Keratinocyte (primary cell): Measurements from ENCODE around the gene FBXO33. TPM values are rescaled to one million over a fixed set of nuclear protein-coding genes. Genes with fewer than 3 reads are reported as not detected.

Source experiments
- DNase-seq: peaks from one replicate; pipeline ENCODE4 v3.0.0-alpha.2; 2011; ENCODE audit warnings: low read depth, missing footprints, low spot score
- FAIRE-seq: peaks from 2 replicates; lab custom pipeline; 2011; peaks lifted over from hg19 to GRCh38; lab: Jason Lieb, UNC
- H2AFZ ChIP-seq: 2 replicates; pipeline ENCODE4 v1.6.0; 2012; ENCODE audit warnings: low read length, control low read depth, inconsistent platforms; ENCODE audit not compliant: control insufficient read depth
- H3K27ac ChIP-seq: 2 replicates; pipeline ENCODE4 v1.5.1; 2011; ENCODE audit warnings: low read length; ENCODE audit not compliant: control insufficient read depth, insufficient read depth
- H3K27me3 ChIP-seq: 3 replicates; pipeline ENCODE4 v1.6.0; 2011; ENCODE audit warnings: low read length; ENCODE audit not compliant: control insufficient read depth, insufficient read depth; ENCODE audit errors: extremely low read depth
- H3K36me3 ChIP-seq, 2 experiments: 2 replicates in 1 of 2; 3 replicates in 1 of 2; pipeline ENCODE4 v1.5.1; 2011; ENCODE audit warnings: low read length in 2 of 2, mild to moderate bottlenecking in 1 of 2; ENCODE audit not compliant: control insufficient read depth in 2 of 2, insufficient read depth in 2 of 2; ENCODE audit errors: extremely low read depth in 1 of 2
- H3K4me1 ChIP-seq: 3 replicates; pipeline ENCODE4 v1.5.1; 2011; ENCODE audit warnings: low read length; ENCODE audit not compliant: control insufficient read depth, insufficient read depth; ENCODE audit errors: extremely low read depth
- H3K4me2 ChIP-seq: 3 replicates; pipeline ENCODE4 v1.6.0; 2011; ENCODE audit warnings: low read depth, low read length; ENCODE audit not compliant: control insufficient read depth, insufficient read depth; ENCODE audit errors: extremely low read depth
- H3K4me3 ChIP-seq, 3 experiments: fragments of 200-600 bp in 1 of 3; sonication (generic) in 1 of 3; 2 replicates in 2 of 3; 3 replicates in 1 of 3; pipeline ENCODE4 v1.5.1; 2011 to 2016; ENCODE audit warnings: low read length in 3 of 3, mild to moderate bottlenecking in 3 of 3, control low read depth in 2 of 3, inconsistent platforms in 1 of 3, low read depth in 1 of 3, mixed read lengths in 1 of 3, mixed run types in 1 of 3, moderate library complexity in 1 of 3; ENCODE audit not compliant: control insufficient read depth in 2 of 3, insufficient read depth in 2 of 3; ENCODE audit errors: extremely low read depth in 1 of 3
- H3K79me2 ChIP-seq: 2 replicates; pipeline ENCODE4 v1.6.0; 2012; ENCODE audit warnings: low read length; ENCODE audit not compliant: control insufficient read depth, insufficient read depth
- H3K9ac ChIP-seq: 3 replicates; pipeline ENCODE4 v1.6.0; 2011; ENCODE audit warnings: low read length; ENCODE audit not compliant: control insufficient read depth, insufficient read depth; ENCODE audit errors: extremely low read depth
- H3K9me1 ChIP-seq: 3 replicates; pipeline ENCODE4 v1.6.0; 2011; ENCODE audit warnings: low read length; ENCODE audit not compliant: control insufficient read depth, insufficient read depth; ENCODE audit errors: extremely low read depth
- H3K9me3 ChIP-seq: 2 replicates; pipeline ENCODE4 v1.5.1; 2012; ENCODE audit warnings: low read depth, low read length; ENCODE audit not compliant: control insufficient read depth
- H4K20me1 ChIP-seq: 3 replicates; pipeline ENCODE4 v1.6.0; 2011; ENCODE audit warnings: low read length; ENCODE audit not compliant: control insufficient read depth, insufficient read depth; ENCODE audit errors: extremely low read depth
- CTCF ChIP-seq, 3 experiments: IDR thresholded peaks in 1 of 3; conservative IDR thresholded peaks in 1 of 3; optimal IDR thresholded peaks in 1 of 3; 2 replicates in 2 of 3; 3 replicates in 1 of 3; pipeline versions ENCODE3 to v1.5.1; 2011; ENCODE audit warnings: low read length in 3 of 3, mild to moderate bottlenecking in 3 of 3, moderate library complexity in 2 of 3, control low read depth in 1 of 3, inconsistent platforms in 1 of 3; ENCODE audit not compliant: insufficient read depth in 2 of 3; ENCODE audit errors: extremely low read depth in 1 of 3
- EZH2 ChIP-seq: IDR thresholded peaks from one replicate; pipeline ENCODE4 v1.6.1; 2012; ENCODE audit warnings: inconsistent platforms, mild to moderate bottlenecking, low read length, moderate library complexity
- dilution Hi-C: fragments of 300-500 bp; cut with MboI; formaldehyde crosslinking; loops from one replicate; pipeline ENCODE4 v1.7.0; 2020; ENCODE audit warnings: low sequenced_read_pairs; ENCODE audit not compliant: extremely low pct_ligation_motif_present
- polyA plus RNA-seq, 5 experiments: library from polyadenylated mRNA; depleted of rRNA in 3 of 5; stranded (reverse) in 3 of 5; stranded (forward) in 1 of 5; unstranded in 1 of 5; fragments of >200 nt; gene quantifications; 1 replicate in 1 of 5; 2 replicates in 3 of 5; 3 replicates in 1 of 5; pipeline versions ENCODE4 v1.2.1 to v1.2.3, GENCODE V29; 2011 to 2012; ENCODE audit warnings: missing spikeins in 2 of 5, low read depth in 1 of 5, low replicate concordance in 1 of 5

The FBXO33 gene
- polyA plus RNA-seq, 1 donor (not counting 4 experiments of a cell fraction or from before 2014, with no cell fraction given), result 12.0 TPM

DNA sequence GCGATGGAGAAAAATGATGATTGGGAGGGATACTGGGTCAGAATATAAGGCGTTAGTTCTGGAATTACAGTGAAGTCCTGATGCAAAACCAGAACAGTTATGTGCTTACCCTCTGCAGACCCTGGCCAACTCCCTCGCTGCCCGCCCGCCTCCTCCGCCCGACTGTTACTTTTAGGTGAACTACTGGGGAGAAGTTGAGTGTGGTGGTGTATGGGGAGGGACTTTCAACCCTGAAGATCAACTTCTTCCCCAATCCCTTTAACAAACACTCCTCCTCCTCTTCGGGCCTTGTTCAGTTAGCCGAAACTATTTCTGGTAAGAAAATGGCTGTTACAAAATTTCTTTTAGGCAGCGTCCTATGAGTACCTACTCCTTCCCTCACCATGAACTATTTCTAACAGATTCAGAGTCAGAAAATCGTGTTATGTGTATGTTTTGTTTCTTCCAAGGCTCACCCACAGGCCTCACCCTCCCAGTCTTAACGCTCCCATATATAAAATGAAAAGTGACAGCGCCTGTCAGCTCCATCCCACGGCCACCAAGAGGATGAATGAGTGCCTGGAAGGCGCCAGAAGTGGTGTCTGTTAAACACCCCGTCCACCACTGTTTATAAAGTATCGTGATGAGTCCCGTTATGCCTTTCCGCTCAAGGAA is 1.3 kb downstream of the FBXO33 start:
- TF ChIP-seq CTCF (optimal IDR thresholded peaks at IDR 0.05 in 1 of 3, IDR thresholded peaks at IDR 0.05 in 1 of 3, conservative IDR thresholded peaks at IDR 0.05 in 1 of 3; ENCODE audit: extremely low read depth in 1 of 3, insufficient read depth in 2 of 3, low read length in 3 of 3), result no peak
- peak overlapping the region; percentile 87 to 98 (median 93) for H3K4me3 ChIP-seq
- peaks cover 10% of the 10 kb centered on the region for H3K4me1 ChIP-seq
- H2AFZ ChIP-seq, result peak overlapping the region; percentile 84
- H3K9ac ChIP-seq, result peak overlapping the region; percentile 99
- H3K9me3 ChIP-seq, result no peaks in the 10 kb centered on the region
- H3K27me3 ChIP-seq, result no peaks in the 10 kb centered on the region
- no peaks in the 10 kb centered on the region for H3K9me1 ChIP-seq
- FAIRE-seq, result no peak
- H4K20me1 ChIP-seq, result no peaks in the 10 kb centered on the region
- H3K36me3 ChIP-seq, result no peaks in the 10 kb centered on the region
- peaks cover 16% of the 10 kb centered on the region for H3K79me2 ChIP-seq
- dilution Hi-C loops, result no loop called here
- no peak for DNase-seq
- H3K27ac ChIP-seq, result peak overlapping the region; percentile 99
- peak overlapping the region; percentile 81 for H3K4me2 ChIP-seq

GRCh38 chr14:39428118-39428517 is 4.1 kb downstream of the FBXO33 start:
- FAIRE-seq (no peak), DNase-seq (no peak)
- Histone ChIP-seq H4K20me1 (no peaks in the 10 kb centered on the region), H3K27me3 (no peaks in the 10 kb centered on the region), H3K27ac (no peak overlapping the region), H3K4me2 (no peak overlapping the region), H3K4me1 (peaks cover 4% of the 10 kb centered on the region), H3K9ac (no peak overlapping the region), H3K36me3 (no peaks in the 10 kb centered on the region), H3K9me1 (no peaks in the 10 kb centered on the region), H2AFZ (no peak overlapping the region), H3K79me2 (peaks cover 19% of the 10 kb centered on the region), H3K9me3 (no peaks in the 10 kb centered on the region), H3K4me3 (no peak overlapping the region)
- dilution Hi-C loops, result no loop called here
- TF ChIP-seq EZH2, result no peak
- no peak for TF ChIP-seq CTCF (optimal IDR thresholded peaks at IDR 0.05 in 1 of 3, IDR thresholded peaks at IDR 0.05 in 1 of 3, conservative IDR thresholded peaks at IDR 0.05 in 1 of 3; ENCODE audit: extremely low read depth in 1 of 3, insufficient read depth in 2 of 3, low read length in 3 of 3)
